Subcutaneous adipose tissue (tissue), 4 donors: Measurements from ENCODE around the gene EPB41. TPM values are rescaled to one million over a fixed set of nuclear protein-coding genes. Genes with fewer than 3 reads are reported as not detected.

Experiments
- CTCF ChIP-seq: fragments of 450-650 bp; IDR thresholded peaks from one replicate; pipeline ENCODE4 v1.5.1; 2016; ENCODE audit warnings: low read depth, mild to moderate bottlenecking, control low read depth, antibody characterized with exemption, moderate library complexity
- small RNA-seq: library from RNA; depleted of rRNA; stranded (forward); fragments of <200 nt; gene quantifications from one replicate; pipeline ENCODE3, GENCODE V24; 2016
- total RNA-seq, 4 donors: library from RNA; depleted of rRNA; stranded (reverse); fragments of >200 nt; gene quantifications; one replicate each; pipeline ENCODE4 v1.1.0, GENCODE V29; 2016

The EPB41 gene
- total RNA-seq, 4 donors from 2014 or later: 30.8 to 66.1 (median 43.0) TPM

- no peak for TF ChIP-seq CTCF
Measured at GRCh38 chr1:29167904-29168303, 253.5 kb downstream of the EPB41 start.

Small RNA genes lying within 50 kb of the gene (small RNA-seq; reads per million reads assigned to genes)
- not detected for gene RF00017
- gene RF00019: 0.49 reads per million

Other genes with a start within 250 kb of the EPB41 start
- 10 to 100 TPM in 1 of 4 donors, 1 to 10 TPM in 3; 6.6 to 13.6 (median 7.4) TPM for gene GMEB1, start 245.8 kb upstream of the EPB41 start, total RNA-seq
- gene YTHDF2, start 177.6 kb upstream of the EPB41 start, total RNA-seq: 10 to 100 TPM; 40.3 to 56.9 (median 45.2) TPM
- gene OPRD1, start 102.4 kb upstream of the EPB41 start, total RNA-seq: not detected
- 10 to 100 TPM in 3 of 4 donors, 1 to 10 TPM in 1; 6.7 to 35.0 (median 23.6) TPM for gene TMEM200B, start 209.3 kb downstream of the EPB41 start, total RNA-seq